Stimulated activated CD4-positive, alpha-beta T cell treated with anti-CD3 and anti-CD28 coated beads, TNF-alpha, amount 100 ng/mL, for 1 hour (primary cell): ENCODE measurements around the gene THBD.

ENCODE experiments used
- DNase-seq, 3 donors: peaks; one replicate each; pipeline ENCODE4 v3.0.0-alpha.2; 2020; ENCODE audit warnings: low read depth in 3 of 3, low spot score in 1 of 3

THBD gene

GRCh38 chr20:23084845-23085365 is 35.4 kb upstream of the THBD start:
- DNase-seq = no peak

DNA sequence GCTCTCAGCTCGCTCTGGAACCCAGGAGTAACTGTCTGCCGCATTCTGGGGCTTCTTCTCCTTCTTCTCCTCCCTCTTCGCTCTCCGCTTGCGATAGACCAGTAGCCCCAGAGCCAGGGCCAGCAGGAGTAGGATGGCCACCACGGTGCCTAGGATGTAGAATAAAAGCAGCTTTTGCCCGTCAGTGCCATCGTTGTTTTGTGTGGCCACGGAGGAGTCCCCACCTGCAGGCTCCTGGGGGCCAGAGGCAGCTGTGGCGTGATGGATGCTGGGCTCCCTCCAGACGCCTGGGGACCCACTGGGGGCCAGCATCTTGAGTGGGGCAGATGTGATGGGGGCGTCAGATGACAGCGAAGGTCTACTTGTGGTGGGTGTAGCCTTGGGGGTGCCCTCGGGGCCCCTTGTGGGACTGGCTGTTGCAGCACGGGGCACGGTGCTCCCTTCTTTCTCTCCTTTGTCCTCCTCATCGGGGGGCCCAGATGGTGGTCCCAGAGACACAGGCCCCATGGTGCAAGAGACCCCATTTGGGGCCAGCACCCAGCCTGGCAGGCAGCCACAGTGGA is 34.9 kb upstream of the THBD start:
- DNase-seq = no peak

DNA sequence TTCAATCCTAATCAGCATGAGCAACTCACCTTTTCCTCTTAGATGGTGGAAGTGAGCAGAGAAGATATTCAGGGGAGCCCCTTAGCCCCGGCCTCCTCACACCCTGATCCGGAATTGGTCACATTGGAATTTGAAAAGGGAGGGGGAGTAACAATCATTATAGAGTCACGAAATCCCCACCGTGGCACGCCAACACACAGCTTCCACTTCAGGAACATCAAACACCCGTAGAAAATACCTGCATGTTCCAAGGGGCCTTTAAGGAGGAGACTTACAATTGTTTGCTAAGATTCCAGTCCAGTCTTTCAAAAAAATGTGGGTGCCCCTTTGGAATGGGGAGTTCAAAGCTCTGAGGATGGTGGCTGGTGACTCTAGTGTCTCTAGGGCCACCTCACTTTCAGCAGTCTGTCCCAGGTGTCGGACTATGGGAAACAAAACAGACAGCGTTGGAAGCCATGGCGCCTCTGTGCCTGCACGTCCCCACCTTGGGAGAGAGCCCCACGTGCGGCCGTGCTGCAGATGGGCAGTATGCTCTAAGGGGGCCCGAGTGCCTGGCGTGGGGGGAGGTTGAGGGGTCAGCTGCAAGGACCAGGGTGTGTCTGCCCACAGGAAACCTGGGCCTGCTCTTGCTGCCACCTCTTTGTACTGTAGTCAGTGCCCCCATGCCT is 34.2 kb upstream of the THBD start:
- no peak for DNase-seq

GRCh38 chr20:23082846-23083552 is 33.5 kb upstream of the THBD start:
- no peak for DNase-seq

DNA sequence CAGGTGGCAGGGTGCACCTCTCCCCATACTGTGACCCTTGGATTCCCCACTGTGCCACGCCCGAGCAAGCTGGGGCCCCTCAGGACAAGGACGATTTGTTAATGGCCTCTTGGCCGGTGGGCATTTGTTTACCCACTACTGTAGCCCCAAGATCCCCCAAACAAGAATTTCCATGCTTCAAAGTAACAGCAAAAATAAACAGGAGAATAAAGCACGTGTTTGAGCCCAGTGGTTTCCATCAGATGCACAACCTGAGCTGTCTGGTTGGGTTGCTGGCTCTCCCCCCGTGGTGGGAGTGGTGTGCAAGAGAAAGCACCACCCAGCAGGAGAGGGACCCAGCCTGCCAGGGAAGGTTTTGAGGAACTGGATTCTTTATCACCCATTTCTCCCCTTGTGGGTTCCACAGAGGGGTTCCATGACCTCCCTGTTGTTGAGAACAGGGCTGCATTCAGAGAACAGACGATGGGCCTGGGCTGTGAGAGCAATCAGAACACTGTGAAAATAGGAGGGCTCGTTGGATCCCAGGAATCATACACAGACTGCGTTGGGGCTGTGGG is 31.9 kb upstream of the THBD start:
- no peak for DNase-seq

- DNase-seq = no peak
Measured at GRCh38 chr20:23080521-23080920, 31.0 kb upstream of the THBD start.

DNA sequence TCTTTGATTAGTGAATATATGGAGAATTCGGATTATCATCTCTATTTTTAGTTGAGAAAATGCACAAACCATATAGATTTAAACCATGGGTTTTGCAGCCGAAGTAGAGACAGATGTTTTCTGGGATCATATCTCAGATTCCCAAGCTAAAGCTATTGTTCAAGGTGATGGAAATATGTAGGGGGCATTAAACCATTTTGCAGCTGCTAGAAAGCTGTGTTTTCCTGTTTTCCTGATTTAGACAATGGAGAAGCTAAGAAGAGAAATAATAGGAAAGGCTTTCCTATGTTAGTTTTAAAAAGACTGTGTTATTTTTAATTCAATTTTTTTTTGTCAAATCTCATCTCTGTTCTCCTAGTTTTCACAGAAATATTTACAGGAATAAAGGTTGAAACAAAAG is 30.5 kb upstream of the THBD start:
- DNase-seq = no peak

GRCh38 chr20:23079016-23079351 is 29.5 kb upstream of the THBD start:
- no peak for DNase-seq

DNA sequence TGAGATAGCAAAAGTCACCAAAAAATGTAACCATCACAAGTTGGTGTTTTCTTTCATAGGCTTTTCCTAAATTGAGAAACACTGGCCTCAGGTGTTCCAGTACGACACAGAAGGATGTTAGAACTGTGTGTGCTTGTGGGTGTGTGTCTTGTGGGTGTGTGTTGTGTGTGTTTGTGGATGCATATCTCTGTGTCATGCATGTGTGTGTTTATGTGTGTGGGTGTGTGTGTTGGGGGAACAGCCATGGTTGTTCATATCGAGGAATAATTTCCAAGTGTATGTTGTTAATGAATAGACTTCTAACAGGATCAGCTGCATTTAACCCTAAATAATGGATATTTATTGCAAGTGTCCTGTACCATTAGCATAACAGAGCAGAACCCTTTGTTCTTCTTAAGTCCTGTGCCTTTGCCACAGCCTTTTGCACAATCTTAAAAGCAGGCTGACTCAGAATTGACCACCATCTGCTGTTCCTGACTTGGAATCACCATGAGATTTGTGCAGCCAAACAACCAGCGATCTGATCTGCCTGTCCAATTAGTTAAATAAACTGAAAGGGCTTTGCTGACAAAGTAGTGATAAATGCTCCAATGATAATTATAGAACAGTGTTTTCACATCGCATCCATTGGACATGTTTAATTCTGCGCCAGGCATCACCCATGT is 29.0 kb upstream of the THBD start:
- DNase-seq = no peak

GRCh38 chr20:23077277-23077676 is 27.8 kb upstream of the THBD start:
- DNase-seq = no peak

DNA sequence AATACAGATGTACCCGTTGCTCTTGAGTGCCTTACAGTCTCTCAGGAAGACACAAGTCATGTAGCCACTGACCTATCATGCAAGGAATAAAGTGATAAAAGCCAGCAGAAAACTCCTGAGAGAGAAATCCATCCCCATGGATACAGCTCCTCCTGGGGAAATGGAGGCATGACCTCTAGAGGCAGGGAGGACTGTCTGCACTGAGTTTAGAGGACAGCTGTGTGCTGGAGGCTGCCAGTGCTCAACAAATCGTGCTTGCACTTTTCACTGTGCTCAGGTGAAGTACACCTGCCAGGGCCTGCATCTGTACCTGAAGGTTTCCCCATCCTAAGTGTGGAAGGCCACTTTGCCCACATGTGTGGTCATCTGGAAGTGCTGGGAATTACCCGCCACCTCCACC is 24.6 kb upstream of the THBD start:
- DNase-seq = no peak

- DNase-seq = no peak
Measured at GRCh38 chr20:23072892-23073586, 23.6 kb upstream of the THBD start.

GRCh38 chr20:23071996-23072395 is 22.5 kb upstream of the THBD start:
- no peak for DNase-seq

- no peak for DNase-seq
Measured at GRCh38 chr20:23071398-23071797, 21.9 kb upstream of the THBD start.

- DNase-seq = no peak
Measured at GRCh38 chr20:23069108-23069507, 19.6 kb upstream of the THBD start.

DNA sequence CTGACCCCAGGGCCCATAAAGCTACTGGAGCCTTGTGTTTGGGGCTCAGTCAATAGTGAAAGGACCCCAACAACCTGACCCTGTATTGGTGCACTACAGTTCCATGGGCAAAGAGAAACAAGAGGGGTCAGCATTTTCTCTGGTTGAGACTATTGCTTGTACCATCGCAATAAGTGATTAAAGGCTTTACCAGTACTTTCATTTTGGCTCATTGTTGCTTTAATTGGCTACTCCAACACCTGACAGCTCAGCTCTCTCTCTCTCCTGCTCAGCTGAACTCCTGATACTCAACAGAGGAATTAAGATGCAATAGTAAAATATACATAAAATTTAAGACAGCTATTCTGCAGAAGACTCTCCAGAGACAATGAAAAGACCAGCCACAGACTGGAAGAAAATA is 18.8 kb upstream of the THBD start:
- no peak for DNase-seq

- no peak for DNase-seq
Measured at GRCh38 chr20:23066772-23067171, 17.3 kb upstream of the THBD start.

DNA sequence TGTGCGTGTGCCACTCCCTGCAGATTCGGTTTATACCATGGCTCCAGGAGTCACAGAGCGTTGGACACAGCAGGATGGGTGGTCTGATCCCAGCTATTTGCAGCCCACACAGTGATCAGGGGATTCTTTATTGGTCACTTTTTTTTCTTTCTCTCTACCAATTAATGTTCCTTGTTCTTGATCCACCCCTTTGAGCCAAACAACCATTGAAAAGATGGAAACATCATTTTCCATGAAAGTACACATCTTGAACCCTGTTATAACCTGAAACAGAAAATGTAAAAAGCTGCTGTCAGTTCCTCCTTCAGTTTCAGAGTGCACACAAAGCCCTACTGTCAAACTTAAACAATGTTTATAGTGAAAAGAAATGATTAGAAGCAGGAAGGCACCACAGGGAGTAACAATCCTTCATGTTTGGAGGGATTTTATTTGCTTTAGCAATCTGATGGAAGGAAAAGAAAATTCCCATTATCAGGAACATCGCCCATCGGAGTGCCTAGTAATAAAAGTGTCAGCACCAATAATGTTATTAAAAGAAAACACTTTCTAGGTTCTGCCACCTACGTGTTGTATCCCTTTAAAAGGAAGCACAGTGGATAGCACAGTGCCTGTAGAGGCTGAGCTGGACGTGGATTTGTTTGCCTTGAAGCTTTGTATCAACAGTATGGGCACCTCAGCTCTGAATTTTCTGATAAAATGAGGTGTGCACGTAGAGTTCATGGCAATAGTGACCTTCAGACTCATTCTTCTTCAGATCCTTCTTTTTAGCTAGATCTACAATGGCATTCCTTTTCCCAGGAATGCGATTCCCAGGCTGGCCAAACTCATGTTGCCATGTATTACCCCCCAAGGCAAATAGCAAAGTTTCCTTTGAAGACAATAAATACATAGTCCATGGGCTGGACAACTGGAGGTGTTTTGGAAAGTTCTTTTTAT is 16.1 kb upstream of the THBD start:
- DNase-seq = no peak

GRCh38 chr20:23063581-23063980 is 14.1 kb upstream of the THBD start:
- DNase-seq = no peak

DNA sequence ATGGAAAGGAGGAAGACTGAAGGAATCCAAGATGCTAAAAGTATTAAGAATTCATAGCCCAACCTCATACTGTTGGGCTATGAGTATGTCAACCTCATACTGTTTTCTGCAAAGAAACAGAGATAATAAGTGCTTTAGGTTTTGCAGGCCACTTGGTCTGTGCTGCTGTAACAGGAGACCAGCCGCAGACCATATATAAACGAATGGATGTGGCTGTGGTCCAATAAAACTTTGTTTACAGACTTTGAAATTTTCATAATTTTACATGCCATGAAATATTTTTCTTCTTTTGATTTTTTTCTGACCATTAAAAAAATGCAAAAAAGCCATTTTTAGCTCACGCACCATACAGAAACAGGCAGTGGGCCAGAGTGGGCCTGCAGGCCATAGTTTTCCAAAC is 13.7 kb upstream of the THBD start:
- no peak for DNase-seq
